Activated CD8-positive, alpha-beta memory T cell treated with anti-CD3 and anti-CD28 coated beads, Interleukin-2, amount 50 U/mL, for 4 hours (primary cell): ENCODE data around the gene ARHGAP26.

Experiments used
- DNase-seq: peaks from one replicate; pipeline ENCODE4 v3.0.0-alpha.2; 2020

The ARHGAP26 gene

GRCh38 chr5:143265995-143266394 is 495.8 kb downstream of the ARHGAP26 start:
- no peak for DNase-seq

GRCh38 chr5:143267186-143267585 is 497.0 kb downstream of the ARHGAP26 start:
- no peak for DNase-seq

GRCh38 chr5:143268388-143268787 is 498.2 kb downstream of the ARHGAP26 start:
- no peak for DNase-seq

- no peak for DNase-seq
These were observed 501.3 kb downstream of the ARHGAP26 start for GRCh38 chr5:143271431-143271830.

- DNase-seq, result no peak
These were observed 504.8 kb downstream of the ARHGAP26 start for GRCh38 chr5:143274952-143275351.

- DNase-seq, result no peak
These were observed 505.6 kb downstream of the ARHGAP26 start for GRCh38 chr5:143275512-143276363.

GRCh38 chr5:143277536-143277935 is 507.4 kb downstream of the ARHGAP26 start:
- DNase-seq, result no peak
